ENCODE results near the gene WDSUB1.

The WDSUB1 gene

GRCh38 chr2:159265171-159265576 is 21.3 kb downstream of the WDSUB1 start:
- peak; percentile 11 for DNase-seq

- no peak for DNase-seq
These were observed 23.6 kb downstream of the WDSUB1 start for GRCh38 chr2:159262904-159263303.

- DNase-seq = no peak
These were observed 24.3 kb downstream of the WDSUB1 start for GRCh38 chr2:159262226-159262625.

DNA sequence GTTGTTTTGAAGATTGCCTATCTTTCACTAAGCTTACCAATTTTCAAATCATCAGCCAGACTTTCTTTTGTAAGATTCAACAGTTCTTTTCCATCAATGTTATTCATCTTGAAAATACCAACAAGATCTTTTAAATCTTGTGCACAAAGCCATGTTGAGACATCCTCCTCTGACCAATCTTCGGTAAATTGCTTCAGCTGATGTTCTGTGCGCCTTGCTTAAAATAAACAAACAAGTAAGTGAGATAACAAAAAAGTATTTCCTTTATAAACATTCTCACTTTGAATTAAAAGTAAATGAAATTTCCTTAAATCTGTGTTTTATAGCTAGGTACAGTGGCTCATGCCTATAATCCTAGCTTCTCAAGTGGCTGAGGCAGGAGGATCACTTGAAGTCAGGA is 30.3 kb downstream of the WDSUB1 start:
- DNase-seq = peak; percentile 81

DNA sequence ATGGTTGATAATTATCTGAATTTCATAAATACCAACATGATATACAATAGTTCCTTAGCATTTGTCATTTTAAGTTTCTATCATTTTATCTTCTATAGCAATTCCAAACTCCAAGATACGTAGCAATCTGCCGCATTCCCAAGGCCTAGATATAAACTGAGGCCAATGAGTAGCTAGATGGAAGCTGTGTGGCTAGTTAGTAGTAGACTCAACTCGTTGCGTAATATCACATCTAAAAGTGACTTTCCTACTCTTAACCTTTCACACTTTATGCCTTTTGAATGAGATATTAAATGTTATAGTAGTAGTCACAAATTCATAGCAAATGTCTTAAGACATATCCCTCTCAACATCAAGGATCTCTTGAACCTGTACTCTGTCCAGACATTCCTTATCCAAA is 33.6 kb downstream of the WDSUB1 start:
- no peak for DNase-seq

GRCh38 chr2:159251296-159252173 is 35.0 kb downstream of the WDSUB1 start:
- no peak for DNase-seq

DNA sequence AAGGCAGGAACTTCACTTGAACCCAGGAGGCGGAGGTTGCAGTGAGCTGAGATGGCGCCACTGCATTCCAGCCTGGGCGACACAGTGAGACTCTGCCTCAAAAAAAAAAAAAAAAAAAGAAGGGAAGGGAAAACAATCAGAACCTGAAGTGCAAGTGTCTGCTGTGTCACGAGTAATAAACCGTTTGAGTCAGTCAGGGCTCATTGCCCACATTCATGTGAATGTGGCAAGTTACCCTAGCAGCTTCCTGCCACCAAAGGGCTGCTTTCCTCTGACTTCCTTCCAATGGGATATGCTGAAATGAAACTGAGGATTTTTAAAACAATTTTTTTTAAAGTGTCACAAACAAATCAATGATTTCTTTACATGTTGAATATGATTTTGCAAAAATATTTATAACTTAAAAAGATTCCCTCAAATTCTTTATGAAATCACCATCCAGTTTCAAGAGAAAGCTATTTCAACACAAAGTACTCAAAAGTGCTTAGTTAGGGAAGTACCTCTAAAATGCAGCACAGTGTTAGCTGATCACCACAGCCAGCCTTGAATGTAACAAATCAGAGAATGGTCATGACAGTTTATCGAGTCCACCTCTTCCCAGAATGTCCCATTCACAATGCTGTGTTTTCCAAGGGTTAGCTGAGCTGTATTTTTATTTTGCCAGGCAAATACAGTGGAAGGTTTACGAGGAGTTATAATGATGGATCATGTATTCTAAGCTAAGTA is 36.4 kb downstream of the WDSUB1 start:
- peak; percentile 83 for DNase-seq

DNA sequence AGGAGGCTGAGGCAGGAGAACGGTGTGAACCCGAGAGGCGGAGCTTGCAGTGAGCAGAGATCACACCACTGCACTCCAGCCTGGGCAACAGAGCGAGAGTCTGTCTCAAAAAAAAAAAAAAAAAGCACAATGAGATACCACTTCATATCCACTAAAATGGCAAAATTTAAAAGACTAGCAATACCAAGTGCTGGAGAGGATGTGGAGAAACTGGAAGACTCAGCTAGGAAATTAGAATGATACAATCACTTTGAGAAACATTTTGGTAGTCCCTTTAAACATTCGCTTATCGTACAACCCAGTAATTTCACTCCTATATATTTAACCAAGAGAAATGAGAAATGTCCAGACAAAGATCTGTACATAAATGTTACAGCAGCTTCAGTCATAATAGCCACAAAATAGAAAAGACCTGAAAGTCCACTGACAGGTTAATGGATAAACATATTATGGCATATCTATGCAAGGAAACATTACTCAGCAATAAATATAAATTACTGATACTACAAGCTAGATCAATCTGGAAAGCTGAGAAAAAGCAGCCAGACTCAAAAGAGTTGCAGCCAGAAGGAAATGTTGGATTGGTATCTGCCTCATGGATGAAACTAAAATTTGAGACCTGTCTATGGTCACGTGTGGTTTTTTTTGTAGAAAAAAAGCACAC is 40.0 kb downstream of the WDSUB1 start:
- DNase-seq = no peak

- DNase-seq = no peak
These were observed 43.0 kb downstream of the WDSUB1 start for GRCh38 chr2:159243529-159243928.

GRCh38 chr2:159234868-159235267 is 51.6 kb downstream of the WDSUB1 start:
- DNase-seq = no peak

- no peak for DNase-seq
These were observed 53.9 kb downstream of the WDSUB1 start for GRCh38 chr2:159232456-159233170.

DNA sequence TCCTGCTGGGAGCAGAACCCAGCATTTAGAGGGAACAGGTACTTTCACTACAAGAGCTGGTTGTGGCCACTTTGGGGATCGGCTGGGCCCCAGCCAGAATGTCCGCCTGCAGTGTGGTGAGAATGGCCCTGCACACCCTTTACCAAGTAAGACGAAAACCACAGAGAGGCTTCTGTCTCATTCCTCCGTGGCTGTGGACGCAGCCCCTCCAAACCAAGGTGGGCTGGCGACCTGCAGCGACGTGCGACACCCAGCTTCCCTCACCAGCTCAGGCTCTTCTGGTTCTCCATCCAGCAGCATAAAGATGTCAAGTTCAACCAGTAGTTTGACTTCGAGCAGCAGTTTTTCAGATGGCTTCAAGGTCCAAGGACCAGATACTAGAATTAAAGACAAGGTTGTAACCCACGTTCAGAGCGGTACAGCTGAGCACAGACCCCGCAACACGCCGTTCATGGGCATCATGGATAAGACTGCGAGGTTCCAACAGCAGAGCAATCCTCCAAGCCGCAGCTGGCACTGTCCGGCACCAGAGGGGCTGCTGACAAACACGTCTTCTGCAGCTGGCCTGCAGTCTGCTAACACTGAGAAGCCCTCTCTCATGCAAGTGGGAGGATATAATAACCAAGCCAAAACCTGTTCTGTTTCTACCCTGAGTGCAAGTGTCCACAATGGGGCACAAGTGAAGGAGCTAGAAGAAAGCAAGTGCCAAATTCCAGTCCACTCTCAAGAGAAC is 56.2 kb downstream of the WDSUB1 start:
- DNase-seq = no peak

DNA sequence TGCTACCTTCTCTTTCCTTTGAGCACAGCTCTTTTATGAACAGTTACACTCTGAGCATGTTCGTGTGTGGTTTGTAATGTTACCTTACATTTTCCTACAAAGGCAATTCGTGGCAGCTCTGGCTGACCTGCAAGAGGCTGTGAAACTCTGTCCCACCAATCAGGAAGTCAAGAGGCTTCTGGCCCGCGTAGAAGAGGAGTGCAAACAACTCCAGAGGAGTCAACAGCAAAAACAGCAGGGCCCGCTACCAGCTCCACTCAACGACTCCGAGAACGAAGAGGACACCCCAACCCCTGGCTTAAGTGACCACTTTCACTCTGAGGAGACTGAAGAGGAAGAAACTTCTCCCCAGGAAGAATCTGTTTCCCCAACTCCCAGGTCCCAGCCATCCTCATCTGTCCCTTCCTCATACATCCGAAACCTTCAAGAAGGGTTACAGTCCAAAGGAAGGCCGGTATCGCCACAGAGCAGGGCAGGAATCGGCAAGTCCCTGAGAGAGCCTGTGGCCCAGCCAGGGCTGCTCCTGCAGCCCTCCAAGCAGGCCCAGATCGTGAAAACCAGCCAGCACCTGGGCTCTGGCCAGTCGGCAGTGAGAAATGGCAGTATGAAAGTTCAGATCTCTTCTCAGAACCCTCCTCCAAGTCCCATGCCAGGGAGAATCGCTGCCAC is 56.9 kb downstream of the WDSUB1 start:
- no peak for DNase-seq

GRCh38 chr2:159228081-159228581 is 58.4 kb downstream of the WDSUB1 start:
- no peak for DNase-seq

DNA sequence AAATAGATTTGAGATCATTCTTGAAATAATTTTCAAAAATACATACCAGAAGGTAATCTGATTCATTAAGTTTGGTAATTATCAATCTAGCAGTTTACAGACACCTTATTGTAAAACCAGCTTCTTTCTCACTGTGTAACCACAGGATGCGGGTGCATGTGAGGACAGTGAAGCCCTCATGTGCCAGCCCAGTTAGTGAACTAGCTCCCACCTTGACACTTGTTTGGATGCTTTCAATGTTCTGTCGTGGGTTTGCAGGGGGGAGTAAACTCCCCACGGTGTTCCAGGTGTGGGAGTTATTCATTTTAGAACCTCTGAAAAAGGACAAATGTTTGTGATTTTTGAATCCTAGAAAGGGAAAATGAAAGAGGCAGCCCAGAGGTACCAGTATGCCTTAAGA is 59.0 kb downstream of the WDSUB1 start:
- DNase-seq = no peak

DNA sequence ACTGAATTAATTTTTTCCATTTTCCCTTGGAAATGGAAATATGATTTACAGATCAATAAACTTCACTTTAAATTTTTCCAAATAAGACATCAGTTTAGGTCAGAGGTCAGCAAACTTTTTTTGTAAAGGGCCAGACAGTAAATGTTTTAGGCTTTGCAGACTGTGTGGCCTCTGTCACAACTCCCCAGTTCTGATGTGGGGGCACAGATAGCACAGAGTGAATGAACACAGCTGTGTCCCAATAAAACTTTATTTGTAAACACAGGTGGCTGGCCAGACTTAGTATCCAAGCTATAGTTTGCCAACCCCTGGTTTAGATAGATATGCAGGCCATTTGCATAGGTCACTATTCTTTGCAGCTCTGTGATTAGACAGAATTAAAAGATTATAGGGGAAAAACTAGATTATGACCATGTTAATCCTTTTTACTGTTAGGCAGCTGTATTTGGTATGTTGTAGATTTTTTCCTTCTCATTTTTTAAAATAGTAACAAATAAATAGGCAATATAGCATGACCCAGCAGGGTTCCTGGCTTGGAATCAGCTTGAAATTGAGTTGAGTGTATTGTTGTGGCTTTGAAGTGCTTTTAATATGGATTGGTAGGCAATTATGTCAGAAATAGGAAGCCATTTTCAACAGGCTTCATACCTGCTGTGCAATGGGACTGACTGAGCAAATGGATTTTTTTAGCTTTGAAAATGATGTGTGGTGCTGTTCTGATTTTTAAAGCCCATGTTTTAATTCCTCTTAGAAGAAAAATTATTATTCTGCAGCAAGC is 59.7 kb downstream of the WDSUB1 start:
- no peak for DNase-seq

DNA sequence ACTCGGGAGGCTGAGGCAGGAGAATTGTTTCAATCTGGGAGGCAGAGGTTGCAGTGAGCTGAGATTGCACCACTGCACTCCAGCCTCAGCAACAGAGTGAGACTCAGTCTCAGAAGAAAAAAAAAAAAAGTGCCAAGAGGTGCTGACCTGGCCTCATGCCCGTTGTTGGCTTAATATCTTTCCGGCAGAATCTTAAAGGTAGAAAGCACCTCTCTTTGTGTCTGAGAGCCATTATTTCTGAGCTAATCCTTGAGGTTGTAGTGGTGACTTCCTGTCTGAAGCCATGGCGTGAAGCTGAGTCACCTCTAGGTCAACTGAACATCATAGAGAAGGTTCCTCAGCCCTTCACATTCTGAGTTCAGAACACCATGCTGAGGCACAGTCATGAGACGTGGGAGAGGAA is 60.4 kb downstream of the WDSUB1 start:
- peak; percentile 59 for DNase-seq

GRCh38 chr2:159225025-159226016 is 61.2 kb downstream of the WDSUB1 start:
- no peak for DNase-seq

DNA sequence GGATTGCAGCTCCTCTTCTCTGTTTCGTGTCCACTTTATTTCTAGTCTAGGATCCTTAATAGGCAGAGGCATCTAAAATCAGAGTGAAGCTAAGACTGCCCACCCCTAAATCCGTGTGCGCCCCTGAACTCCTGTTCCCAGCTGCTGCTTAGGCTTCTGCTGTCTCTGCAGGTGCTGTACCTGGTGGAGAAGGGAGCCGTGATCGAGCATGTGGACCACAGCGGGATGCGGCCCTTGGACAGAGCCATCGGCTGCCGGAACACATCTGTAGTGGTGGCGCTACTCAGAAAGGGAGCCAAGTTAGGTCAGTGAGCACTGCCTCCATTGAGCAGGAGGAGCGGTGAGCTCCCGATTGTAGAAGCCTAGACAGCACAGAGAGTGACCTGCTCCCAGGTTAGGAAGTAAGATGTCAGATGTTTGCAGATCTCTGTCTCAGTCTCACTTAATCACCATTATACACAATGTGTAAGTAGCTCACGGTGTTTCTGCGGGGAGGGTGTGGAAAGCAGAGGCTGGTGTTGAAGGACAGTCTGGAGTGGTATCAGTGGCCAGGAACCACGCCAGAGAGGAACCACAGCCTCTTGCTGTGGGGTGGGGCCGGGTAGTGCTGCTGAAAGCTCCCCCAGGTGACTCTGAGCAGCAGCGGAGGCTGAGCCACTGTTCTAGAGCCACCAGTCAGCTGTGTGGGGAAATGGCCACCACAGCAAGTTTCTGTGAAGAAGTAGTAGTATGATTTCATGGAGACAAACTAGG is 62.3 kb downstream of the WDSUB1 start:
- no peak for DNase-seq
